Measurements from ENCODE around the gene RRP8.
A peak's percentile ranks its signal among the peaks of the same experiment; 100 is the strongest.

The RRP8 gene

DNA sequence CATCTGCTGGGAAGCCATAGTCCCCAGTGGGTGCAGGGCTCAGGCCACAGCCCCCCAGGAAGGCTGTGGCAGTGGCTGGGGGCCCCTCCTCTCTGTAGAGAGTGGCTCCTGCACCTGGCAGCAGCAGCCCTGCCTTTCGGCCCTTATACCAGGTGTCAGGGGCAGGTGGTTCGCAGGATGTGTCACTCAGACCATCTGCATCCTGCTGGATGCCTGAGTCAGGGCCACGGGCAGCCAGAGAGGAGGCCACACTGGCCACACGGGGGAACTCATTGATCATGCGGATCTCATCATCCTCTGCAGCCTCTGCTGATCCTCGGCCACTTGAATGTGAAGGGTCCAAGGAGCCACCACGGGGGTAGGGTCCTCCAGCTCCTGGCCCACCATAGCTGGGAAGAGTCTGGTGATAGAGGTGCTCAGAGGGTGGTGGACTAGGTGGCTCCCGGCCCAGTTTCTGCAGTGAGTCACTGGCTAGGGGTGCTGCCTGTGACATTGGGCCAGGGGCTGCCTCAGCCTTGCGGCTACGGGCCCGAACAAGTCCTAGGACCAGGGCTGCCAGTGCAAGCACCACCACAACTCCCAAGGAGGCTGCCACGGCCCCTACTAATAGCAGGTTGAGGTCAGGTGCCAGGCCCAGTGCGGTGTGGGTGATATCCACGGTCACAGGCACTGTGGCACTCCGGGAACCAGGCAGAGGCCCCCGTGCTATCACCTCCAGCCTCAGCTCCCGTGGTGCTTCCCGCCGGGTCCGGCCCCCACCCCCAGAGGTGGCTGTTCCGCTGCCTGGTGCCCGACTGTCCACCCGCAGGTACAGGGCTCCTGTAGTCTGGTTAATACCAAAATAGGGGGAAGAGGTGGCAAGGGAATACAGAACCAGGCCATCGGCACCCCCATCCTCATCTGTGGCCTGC lies 19.1 kb upstream of the RRP8 start:
- no peak overlapping the region for H3K9ac ChIP-seq (ENCODE audit: low read depth, low read length)

DNA sequence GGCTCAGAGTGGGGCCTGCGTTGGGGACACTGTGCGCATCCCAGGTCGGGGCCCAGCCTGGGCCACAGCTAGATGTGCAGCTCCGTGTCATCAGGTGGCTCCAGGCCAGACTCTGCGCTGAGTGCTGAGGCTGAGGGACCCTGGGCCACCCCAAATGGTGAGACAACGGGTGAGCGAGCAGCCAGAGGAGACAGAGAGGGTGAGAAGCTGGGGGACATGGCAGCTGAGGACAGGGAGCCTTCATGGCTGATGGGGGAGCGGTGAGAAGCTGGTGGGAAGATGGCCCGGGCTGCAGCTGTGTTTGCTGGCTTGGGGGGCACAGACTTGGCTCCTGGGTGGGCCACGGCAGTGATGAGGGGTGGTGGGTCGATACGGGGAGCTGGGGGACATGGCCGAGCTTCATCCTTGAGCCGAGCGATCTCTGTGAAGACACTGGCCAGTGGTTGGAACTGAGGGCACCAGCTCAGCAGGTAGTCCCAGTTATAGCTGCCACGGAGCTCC lies 18.3 kb upstream of the RRP8 start:
- Histone ChIP-seq H3K4me1 (ENCODE audit: control insufficient read depth, insufficient read depth, low read length) (peaks cover 18% of the 10 kb centered on the region), H3K36me3 (ENCODE audit: insufficient read depth, low read length) (no peaks in the 10 kb centered on the region), H3K9me3 (replicated peaks; ENCODE audit: low read length) (no peaks in the 10 kb centered on the region), H3K9ac (ENCODE audit: low read depth, low read length) (no peak overlapping the region), H3K4me3 (ENCODE audit: low read length) (no peak overlapping the region), H3K27me3 (ENCODE audit: control insufficient read depth, insufficient read depth, low read length) (peaks cover 12% of the 10 kb centered on the region), H3K4me2 (ENCODE audit: low read length) (no peak overlapping the region)

More for the DNA sequence above, 19.1 kb upstream of the RRP8 start:
- H3K4me3 ChIP-seq (ENCODE audit: low read length), result no peak overlapping the region
- peaks cover 14% of the 10 kb centered on the region for H3K4me1 ChIP-seq (ENCODE audit: control insufficient read depth, insufficient read depth, low read length)
- peaks cover 12% of the 10 kb centered on the region for H3K27me3 ChIP-seq (ENCODE audit: control insufficient read depth, insufficient read depth, low read length)
- H3K9me3 ChIP-seq (replicated peaks; ENCODE audit: low read length), result no peaks in the 10 kb centered on the region
- H3K36me3 ChIP-seq (ENCODE audit: insufficient read depth, low read length), result no peaks in the 10 kb centered on the region
- H3K4me2 ChIP-seq (ENCODE audit: low read length), result no peak overlapping the region

DNA sequence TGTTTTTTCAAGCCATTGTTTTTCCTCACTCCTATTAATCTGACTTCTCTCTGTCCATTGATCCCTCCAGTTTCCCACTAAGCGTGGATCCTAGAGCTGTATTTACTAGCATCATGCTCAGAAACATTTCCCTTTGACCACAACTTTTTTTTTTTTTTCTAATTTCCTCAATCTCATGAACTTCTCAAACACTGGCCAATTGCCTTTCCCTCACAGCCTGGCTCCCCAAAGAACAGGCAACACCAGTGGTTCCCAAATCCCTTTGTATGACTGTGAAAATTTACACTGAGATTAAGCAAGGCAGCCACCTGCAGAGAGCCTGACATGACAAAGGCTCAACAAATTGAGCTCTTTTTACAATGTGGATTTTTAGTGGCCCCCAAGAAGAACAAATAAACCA lies 17.2 kb upstream of the RRP8 start:
- peaks cover 10% of the 10 kb centered on the region for H3K27me3 ChIP-seq (ENCODE audit: control insufficient read depth, insufficient read depth, low read length)
- H3K4me3 ChIP-seq (ENCODE audit: low read length), result no peak overlapping the region

DNA sequence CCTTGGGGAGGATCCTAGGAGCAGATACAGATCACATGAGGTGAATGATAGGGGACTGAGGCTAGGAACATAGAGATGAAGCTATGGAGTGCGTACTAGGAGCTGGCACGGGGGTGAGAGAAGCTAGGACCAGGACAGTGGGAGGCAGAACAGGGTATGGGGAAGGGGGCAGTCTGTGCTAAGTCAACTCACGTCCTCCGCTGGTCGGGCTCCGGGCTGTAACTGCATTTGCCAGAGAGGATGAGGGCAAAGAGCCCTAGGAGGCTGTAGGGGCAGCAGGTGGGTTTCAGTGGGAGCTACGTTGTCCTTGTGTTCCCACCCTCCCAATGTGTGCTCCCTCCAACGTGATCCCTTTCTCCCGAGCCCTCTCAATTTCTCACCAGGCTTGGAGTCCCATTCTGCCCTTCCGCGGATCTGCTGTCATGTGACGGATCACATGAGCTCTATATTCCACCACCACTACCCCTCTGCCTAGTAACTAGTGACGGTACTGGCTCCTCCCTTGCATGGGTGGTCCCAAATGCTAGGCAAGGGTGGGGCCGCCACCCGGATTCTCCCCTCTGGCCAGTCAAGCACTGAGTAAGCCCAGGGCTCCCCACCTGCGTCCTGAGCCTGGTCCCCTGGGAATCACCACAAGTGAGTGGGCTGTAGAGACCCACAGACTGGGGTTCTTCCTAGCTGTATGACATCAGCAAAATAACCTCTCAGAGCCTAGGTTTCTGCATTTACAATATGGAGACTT lies 15.8 kb upstream of the RRP8 start, which contains the start of gene TPP1:
Gene TPP1, minus strand, starts transcription at position 419 of the 742 bp plus-strand sequence. Its CDS starts 22 bp downstream, at position 397.
- Histone ChIP-seq H3K36me3 (ENCODE audit: insufficient read depth, low read length) (peaks cover 17% of the 10 kb centered on the region), H3K9me3 (replicated peaks; ENCODE audit: low read length) (no peaks in the 10 kb centered on the region), H3K9ac (ENCODE audit: low read depth, low read length) (peak within 1 kb of the TSS; percentile 88), H3K4me2 (ENCODE audit: low read length) (peak within 1 kb of the TSS; percentile 95), H3K27me3 (ENCODE audit: control insufficient read depth, insufficient read depth, low read length) (no peaks in the 10 kb centered on the region), H3K4me3 (ENCODE audit: low read length) (peak within 1 kb of the TSS; percentile 92), H3K4me1 (ENCODE audit: control insufficient read depth, insufficient read depth, low read length) (peaks cover 18% of the 10 kb centered on the region)

More for the DNA sequence above, 17.2 kb upstream of the RRP8 start:
- peaks cover 5% of the 10 kb centered on the region for H3K36me3 ChIP-seq (ENCODE audit: insufficient read depth, low read length)
- H3K9me3 ChIP-seq (replicated peaks; ENCODE audit: low read length), result no peaks in the 10 kb centered on the region
- H3K4me1 ChIP-seq (ENCODE audit: control insufficient read depth, insufficient read depth, low read length), result peaks cover 18% of the 10 kb centered on the region
- no peak overlapping the region for H3K4me2 ChIP-seq (ENCODE audit: low read length)
- H3K9ac ChIP-seq (ENCODE audit: low read depth, low read length), result no peak overlapping the region

DNA sequence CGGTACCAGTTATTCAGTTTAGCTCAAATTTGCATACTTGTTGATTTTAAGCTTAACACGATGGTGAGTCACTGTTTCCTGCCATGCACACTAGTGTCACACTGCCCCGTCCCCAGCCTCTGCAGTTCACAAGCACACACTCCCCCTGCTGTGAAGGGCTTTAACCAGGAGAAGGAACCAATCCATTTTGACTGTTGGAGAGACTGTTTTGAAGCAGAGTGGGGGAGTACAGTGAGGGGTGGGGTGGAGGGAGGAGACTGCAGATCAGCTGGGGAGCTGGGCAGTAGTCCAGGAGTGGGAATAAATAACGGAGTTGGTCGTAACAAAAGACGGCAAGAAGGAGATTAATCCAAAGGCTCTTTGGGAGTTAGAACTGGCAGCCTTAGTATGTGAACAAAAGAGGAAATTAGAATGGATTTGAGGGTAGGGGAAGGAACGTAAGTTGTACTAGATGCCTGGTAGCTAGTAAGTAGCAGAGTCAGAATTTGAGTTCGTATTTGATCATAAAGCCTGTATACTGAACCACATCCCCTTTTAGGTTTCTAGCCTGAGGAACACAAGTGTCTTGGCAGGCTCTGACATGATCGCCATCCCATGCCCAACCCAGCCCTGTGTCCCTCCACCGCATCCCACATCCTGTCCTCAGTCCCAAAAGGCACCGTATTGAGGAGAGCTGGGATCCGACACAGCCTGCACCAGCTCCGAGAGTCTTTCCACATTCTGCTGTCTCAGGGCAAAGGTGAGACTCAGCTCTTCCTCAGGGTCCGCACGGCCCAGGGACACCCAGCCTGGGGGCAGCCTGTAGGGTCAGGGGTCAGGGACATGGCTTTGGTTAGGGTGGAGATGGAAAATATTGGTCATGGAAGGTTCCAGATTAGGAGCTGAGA lies 14.9 kb upstream of the RRP8 start:
- H3K9ac ChIP-seq (ENCODE audit: low read depth, low read length), result peak overlapping the region; percentile 88
- peak overlapping the region; percentile 95 for H3K4me2 ChIP-seq (ENCODE audit: low read length)

DNA sequence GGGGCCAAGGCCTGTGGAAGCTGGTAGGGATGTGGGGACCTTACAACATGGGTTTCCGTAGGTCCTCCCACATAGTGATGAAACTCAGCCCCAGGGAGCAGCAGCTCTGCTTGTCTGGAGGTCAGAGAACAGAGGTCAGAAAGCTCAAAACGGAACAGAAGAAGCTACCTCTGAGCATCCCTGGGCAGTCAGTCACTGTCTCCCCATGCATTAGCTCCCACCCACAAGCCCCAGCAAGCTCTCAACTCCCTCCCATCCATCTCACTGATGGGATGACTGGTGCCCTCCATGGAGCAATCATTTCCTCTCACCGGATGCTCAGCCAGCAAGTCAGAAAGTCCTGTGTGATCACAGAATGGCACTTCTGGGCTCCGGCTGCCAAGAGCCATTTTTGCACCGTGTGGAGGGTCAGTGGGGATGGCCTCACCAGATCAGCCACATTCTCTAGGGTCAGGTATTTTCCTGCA lies 13.9 kb upstream of the RRP8 start:
- Histone ChIP-seq H3K27me3 (ENCODE audit: control insufficient read depth, insufficient read depth, low read length) (no peaks in the 10 kb centered on the region), H3K4me3 (ENCODE audit: low read length) (peak overlapping the region; percentile 92), H3K36me3 (ENCODE audit: insufficient read depth, low read length) (peaks cover 22% of the 10 kb centered on the region), H3K4me2 (ENCODE audit: low read length) (peak overlapping the region; percentile 95), H3K4me1 (ENCODE audit: control insufficient read depth, insufficient read depth, low read length) (peaks cover 26% of the 10 kb centered on the region), H3K9ac (ENCODE audit: low read depth, low read length) (peak overlapping the region; percentile 88), H3K9me3 (replicated peaks; ENCODE audit: low read length) (no peaks in the 10 kb centered on the region)

More for the DNA sequence above, 14.9 kb upstream of the RRP8 start:
- Histone ChIP-seq H3K36me3 (ENCODE audit: insufficient read depth, low read length) (peaks cover 22% of the 10 kb centered on the region), H3K4me1 (ENCODE audit: control insufficient read depth, insufficient read depth, low read length) (peaks cover 18% of the 10 kb centered on the region), H3K27me3 (ENCODE audit: control insufficient read depth, insufficient read depth, low read length) (no peaks in the 10 kb centered on the region), H3K4me3 (ENCODE audit: low read length) (peak overlapping the region; percentile 92), H3K9me3 (replicated peaks; ENCODE audit: low read length) (no peaks in the 10 kb centered on the region)

DNA sequence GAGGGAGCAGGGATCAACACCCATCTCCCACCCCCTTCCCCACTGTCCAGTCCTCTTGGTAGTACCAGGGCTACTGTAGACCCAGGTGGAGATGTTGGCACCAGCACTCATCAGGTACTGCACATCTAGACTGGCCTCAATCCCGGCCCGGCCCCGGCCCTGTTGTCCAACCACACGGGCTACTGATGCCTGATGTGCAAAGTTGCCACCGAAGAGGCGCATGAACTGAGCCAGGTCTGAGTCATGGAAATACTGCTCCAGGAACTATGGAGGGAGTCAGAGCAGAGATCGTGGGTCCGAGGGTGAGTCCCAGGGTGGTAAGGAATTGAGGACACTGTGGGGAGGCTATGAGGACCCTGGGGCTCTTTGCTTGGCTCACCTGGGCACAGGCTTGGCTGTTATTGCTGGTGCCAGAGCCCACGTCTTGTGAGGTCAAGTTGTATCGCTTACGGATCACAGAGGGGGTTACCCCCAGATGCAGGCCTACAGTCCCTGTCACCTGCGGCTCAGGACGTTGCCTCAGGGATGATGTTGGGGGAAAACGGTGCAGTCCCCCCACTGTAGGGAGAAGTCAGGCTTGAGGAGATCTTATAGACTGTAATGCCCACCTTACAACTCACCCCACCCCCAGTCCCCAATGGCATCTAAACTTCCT lies 13.3 kb upstream of the RRP8 start:
- no peaks in the 10 kb centered on the region for H3K27me3 ChIP-seq (ENCODE audit: control insufficient read depth, insufficient read depth, low read length)
- H3K9me3 ChIP-seq (replicated peaks; ENCODE audit: low read length), result no peaks in the 10 kb centered on the region
- peaks cover 28% of the 10 kb centered on the region for H3K4me1 ChIP-seq (ENCODE audit: control insufficient read depth, insufficient read depth, low read length)
- H3K4me3 ChIP-seq (ENCODE audit: low read length), result no peak overlapping the region
- H3K9ac ChIP-seq (ENCODE audit: low read depth, low read length), result no peak overlapping the region
- H3K4me2 ChIP-seq (ENCODE audit: low read length), result no peak overlapping the region
- H3K36me3 ChIP-seq (ENCODE audit: insufficient read depth, low read length), result peaks cover 22% of the 10 kb centered on the region

DNA sequence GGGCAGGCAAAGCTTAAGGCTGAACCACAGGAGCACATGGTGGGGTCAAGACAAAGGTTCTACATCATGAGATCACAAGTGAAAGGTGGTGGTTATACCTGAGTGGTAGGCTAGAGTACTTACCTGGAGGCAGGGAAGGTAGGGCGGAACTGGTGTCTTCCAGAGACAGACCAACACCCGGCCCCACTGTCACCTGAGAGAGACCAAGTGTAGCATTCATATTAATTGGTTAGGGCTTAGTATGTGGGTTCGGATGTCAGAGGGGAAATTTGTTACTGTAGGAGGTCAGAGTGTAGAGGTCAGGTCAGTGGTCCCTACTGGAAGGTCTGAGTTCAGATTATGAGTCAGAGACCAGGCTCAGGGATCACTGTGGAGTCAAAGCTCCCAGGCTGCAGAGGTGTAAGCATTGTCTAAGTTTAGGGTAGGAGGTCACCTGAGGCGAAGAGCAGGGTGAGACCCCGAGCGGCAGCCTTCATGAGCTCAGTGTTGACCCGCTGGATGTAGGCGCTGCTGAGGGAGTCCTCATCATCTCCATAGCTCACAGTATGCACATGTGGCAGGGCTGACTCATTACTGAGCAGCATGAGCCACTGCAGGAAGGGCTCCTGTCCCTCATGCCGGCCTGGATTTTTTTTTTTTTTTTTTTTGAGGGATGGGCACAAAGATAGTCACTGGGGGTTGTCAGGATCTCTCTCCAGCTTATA lies 12.6 kb upstream of the RRP8 start:
- Histone ChIP-seq H3K4me2 (ENCODE audit: low read length) (no peak overlapping the region), H3K36me3 (ENCODE audit: insufficient read depth, low read length) (peaks cover 29% of the 10 kb centered on the region), H3K9me3 (replicated peaks; ENCODE audit: low read length) (no peaks in the 10 kb centered on the region), H3K4me1 (ENCODE audit: control insufficient read depth, insufficient read depth, low read length) (peaks cover 32% of the 10 kb centered on the region), H3K4me3 (ENCODE audit: low read length) (no peak overlapping the region), H3K27me3 (ENCODE audit: control insufficient read depth, insufficient read depth, low read length) (no peaks in the 10 kb centered on the region), H3K9ac (ENCODE audit: low read depth, low read length) (no peak overlapping the region)

DNA sequence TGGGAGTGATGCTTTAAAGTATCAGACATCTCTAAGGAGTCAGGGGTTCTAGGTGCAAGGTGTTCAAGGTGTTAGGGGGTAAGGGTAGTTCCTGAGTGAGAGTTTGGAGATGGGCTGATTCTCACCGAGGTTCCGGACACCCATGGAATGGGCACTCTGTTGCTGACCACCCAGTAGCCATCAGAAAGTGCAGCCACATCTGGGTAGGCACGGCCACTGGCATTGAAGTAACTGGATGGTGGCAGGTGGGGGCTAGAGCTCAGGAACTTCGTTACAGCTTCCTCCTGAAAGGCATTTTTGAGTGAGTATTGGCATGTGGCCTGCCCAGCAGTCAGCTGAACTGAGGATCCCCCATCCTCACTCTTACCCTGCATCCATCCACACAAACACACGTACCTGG lies 11.6 kb upstream of the RRP8 start:
- no peak overlapping the region for H3K4me2 ChIP-seq (ENCODE audit: low read length)
- H3K4me3 ChIP-seq (ENCODE audit: low read length), result no peak overlapping the region
- peaks cover 40% of the 10 kb centered on the region for H3K4me1 ChIP-seq (ENCODE audit: control insufficient read depth, insufficient read depth, low read length)
- no peaks in the 10 kb centered on the region for H3K9me3 ChIP-seq (replicated peaks; ENCODE audit: low read length)
- H3K27me3 ChIP-seq (ENCODE audit: control insufficient read depth, insufficient read depth, low read length), result no peaks in the 10 kb centered on the region
- H3K9ac ChIP-seq (ENCODE audit: low read depth, low read length), result no peak overlapping the region
- peaks cover 39% of the 10 kb centered on the region for H3K36me3 ChIP-seq (ENCODE audit: insufficient read depth, low read length)

DNA sequence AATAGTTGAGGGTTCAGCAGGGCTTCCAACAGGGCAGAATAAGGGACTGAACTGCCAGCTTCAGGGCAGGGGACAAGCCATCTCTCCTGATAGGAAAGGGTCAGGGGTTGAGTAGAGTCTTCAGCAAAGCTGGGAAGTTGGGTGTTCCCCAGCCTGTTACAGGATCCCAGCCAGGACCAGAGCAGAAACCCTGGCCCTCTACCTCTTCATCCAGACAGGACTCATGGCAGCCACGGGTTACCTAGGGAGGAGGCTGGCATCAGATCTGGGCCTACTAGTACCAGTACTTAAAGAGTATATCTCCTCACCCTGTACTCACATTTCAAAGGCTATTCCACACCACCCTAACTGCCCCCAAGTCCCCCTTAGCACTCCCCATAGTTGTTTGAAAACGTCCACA lies 11.0 kb upstream of the RRP8 start:
- H3K4me3 ChIP-seq (ENCODE audit: low read length), result no peak overlapping the region
- H3K36me3 ChIP-seq (ENCODE audit: insufficient read depth, low read length), result peaks cover 45% of the 10 kb centered on the region
- H3K9ac ChIP-seq (ENCODE audit: low read depth, low read length), result no peak overlapping the region
- peaks cover 39% of the 10 kb centered on the region for H3K4me1 ChIP-seq (ENCODE audit: control insufficient read depth, insufficient read depth, low read length)
- H3K27me3 ChIP-seq (ENCODE audit: control insufficient read depth, insufficient read depth, low read length), result no peaks in the 10 kb centered on the region
- no peak overlapping the region for H3K4me2 ChIP-seq (ENCODE audit: low read length)
- H3K9me3 ChIP-seq (replicated peaks; ENCODE audit: low read length), result no peaks in the 10 kb centered on the region
